Smooth muscle cell (in vitro differentiated cells): ENCODE results near the gene TEX26. TPM values are rescaled to one million over a fixed set of nuclear protein-coding genes. Genes with fewer than 3 reads are reported as not detected.

Experiments
- DNase-seq: peaks from one replicate; lab custom pipeline; 2025; ENCODE audit not compliant: unreplicated experiment; lab: John Stamatoyannopoulos, UW
- H2AFZ ChIP-seq: fragments of 200-600 bp; sonication (generic); 2 replicates; pipeline ENCODE4 v1.6.0; 2016; ENCODE audit warnings: antibody characterized with exemption, low read depth, mild to moderate bottlenecking
- H3F3A ChIP-seq: fragments of 200-600 bp; sonication (generic); 2 replicates; pipeline ENCODE4 v1.6.0; 2017; ENCODE audit warnings: antibody characterized with exemption, low read depth
- H3K27ac ChIP-seq: fragments of 200-600 bp; sonication (generic); 2 replicates; pipeline ENCODE4 v1.5.1; 2016; ENCODE audit warnings: low read depth, mild to moderate bottlenecking
- H3K27me3 ChIP-seq: fragments of 200-600 bp; sonication (generic); 2 replicates; pipeline ENCODE4 v1.6.1; 2016; ENCODE audit warnings: low read depth, mild to moderate bottlenecking
- H3K36me3 ChIP-seq: fragments of 200-600 bp; sonication (generic); 2 replicates; pipeline ENCODE4 v1.5.1; 2016; ENCODE audit warnings: low read depth
- H3K4me1 ChIP-seq: fragments of 200-600 bp; sonication (generic); 2 replicates; pipeline ENCODE4 v1.5.1; 2016; ENCODE audit warnings: low read depth
- H3K4me2 ChIP-seq: fragments of 200-600 bp; sonication (generic); 2 replicates; pipeline ENCODE4 v1.6.0; 2016; ENCODE audit warnings: mild to moderate bottlenecking
- H3K4me3 ChIP-seq: fragments of 200-600 bp; sonication (generic); 2 replicates; pipeline ENCODE4 v1.5.1; 2016; ENCODE audit warnings: mild to moderate bottlenecking
- H3K79me2 ChIP-seq: fragments of 200-600 bp; sonication (generic); 2 replicates; pipeline ENCODE4 v1.6.0; 2016; ENCODE audit warnings: low read depth, mild to moderate bottlenecking
- H3K9ac ChIP-seq: fragments of 200-600 bp; sonication (generic); 2 replicates; pipeline ENCODE4 v1.6.0; 2016; ENCODE audit warnings: low read depth
- H3K9me3 ChIP-seq: fragments of 200-600 bp; sonication (generic); replicated peaks from 2 replicates; pipeline ENCODE4 v1.5.1; 2016; ENCODE audit warnings: low read depth
- H4K20me1 ChIP-seq: fragments of 200-600 bp; sonication (generic); 2 replicates; pipeline ENCODE4 v1.6.0; 2016; ENCODE audit warnings: low read depth
- WGBS: methylation state at CpG from one replicate; pipeline ENCODE4 v1.1.7; 2016; ENCODE audit warnings: low lambda C conversion rate; 5-methylcytosine and 5-hydroxymethylcytosine counted together
- polyA plus RNA-seq: library from polyadenylated mRNA; unstranded; fragments of >200 nt; fragmentation: Nextera tagmentation; extraction: Ambion mirVana; gene quantifications from 2 replicates; pipeline ENCODE4 v1.2.1, GENCODE V29; 2016
- total RNA-seq: library from RNA; depleted of rRNA; stranded (reverse); fragments of >200 nt; gene quantifications from 2 replicates; pipeline ENCODE4 v1.2.3, GENCODE V29; 2014
- TF ChIP-seq, protein P1 (sequence below): fragments of 200-600 bp; sonication (generic); IDR thresholded peaks from 2 replicates; pipeline ENCODE4 v1.5.1; 2017; ENCODE audit warnings: borderline replicate concordance, mild to moderate bottlenecking, antibody characterized with exemption; ENCODE audit not compliant: insufficient read depth, poor library complexity, severe bottlenecking

The TEX26 gene
- total and polyA plus RNA-seq, 2 experiments from 2014 or later, result 0.42 to 0.58 TPM

DNA sequence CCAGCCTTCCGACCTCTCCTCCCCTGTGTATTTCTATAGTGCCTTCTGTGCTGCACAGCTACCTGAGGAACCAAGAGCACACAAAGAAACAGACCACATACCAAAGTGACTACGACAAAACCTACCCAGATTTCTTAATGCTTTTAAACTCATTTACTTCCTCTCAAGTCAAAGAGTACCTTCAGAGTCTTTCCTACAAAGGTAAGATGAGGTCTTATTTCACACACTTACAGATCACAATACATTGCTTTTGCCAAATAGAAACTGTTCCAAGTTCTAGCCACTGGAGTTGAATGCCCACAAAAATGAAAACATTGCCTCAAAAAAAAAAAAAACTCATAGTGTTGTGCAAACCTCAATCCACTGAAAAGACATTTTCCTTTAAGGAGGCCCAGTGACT is 36.4 kb downstream of the TEX26 start:
- 52% methylated on average over 2 of the region's 2 CpGs for WGBS
- no peaks in the 10 kb centered on the region for H3K27me3 ChIP-seq
- no peaks in the 10 kb centered on the region for H3K9me3 ChIP-seq
- H2AFZ ChIP-seq, result peak overlapping the region; percentile 57
- TF ChIP-seq, protein P1, sequence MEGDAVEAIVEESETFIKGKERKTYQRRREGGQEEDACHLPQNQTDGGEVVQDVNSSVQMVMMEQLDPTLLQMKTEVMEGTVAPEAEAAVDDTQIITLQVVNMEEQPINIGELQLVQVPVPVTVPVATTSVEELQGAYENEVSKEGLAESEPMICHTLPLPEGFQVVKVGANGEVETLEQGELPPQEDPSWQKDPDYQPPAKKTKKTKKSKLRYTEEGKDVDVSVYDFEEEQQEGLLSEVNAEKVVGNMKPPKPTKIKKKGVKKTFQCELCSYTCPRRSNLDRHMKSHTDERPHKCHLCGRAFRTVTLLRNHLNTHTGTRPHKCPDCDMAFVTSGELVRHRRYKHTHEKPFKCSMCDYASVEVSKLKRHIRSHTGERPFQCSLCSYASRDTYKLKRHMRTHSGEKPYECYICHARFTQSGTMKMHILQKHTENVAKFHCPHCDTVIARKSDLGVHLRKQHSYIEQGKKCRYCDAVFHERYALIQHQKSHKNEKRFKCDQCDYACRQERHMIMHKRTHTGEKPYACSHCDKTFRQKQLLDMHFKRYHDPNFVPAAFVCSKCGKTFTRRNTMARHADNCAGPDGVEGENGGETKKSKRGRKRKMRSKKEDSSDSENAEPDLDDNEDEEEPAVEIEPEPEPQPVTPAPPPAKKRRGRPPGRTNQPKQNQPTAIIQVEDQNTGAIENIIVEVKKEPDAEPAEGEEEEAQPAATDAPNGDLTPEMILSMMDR, result no peak
- H3K4me3 ChIP-seq, result no peak overlapping the region
- no peaks in the 10 kb centered on the region for H3F3A ChIP-seq
- peaks cover 4% of the 10 kb centered on the region for H3K4me1 ChIP-seq
- no peaks in the 10 kb centered on the region for H3K36me3 ChIP-seq
- H3K27ac ChIP-seq, result peak overlapping the region; percentile 48
- no peaks in the 10 kb centered on the region for H4K20me1 ChIP-seq
- H3K79me2 ChIP-seq, result no peaks in the 10 kb centered on the region
- H3K9ac ChIP-seq, result no peak overlapping the region
- peak overlapping the region; percentile 24 for H3K4me2 ChIP-seq
- DNase-seq, result no peak

- Histone ChIP-seq H3K4me3 (no peak overlapping the region), H3K79me2 (no peaks in the 10 kb centered on the region), H4K20me1 (no peaks in the 10 kb centered on the region), H3K4me1 (peaks cover 4% of the 10 kb centered on the region), H3K9ac (peak overlapping the region; percentile 11), H3K36me3 (no peaks in the 10 kb centered on the region), H3F3A (no peaks in the 10 kb centered on the region), H3K4me2 (peak overlapping the region; percentile 38), H3K9me3 (no peaks in the 10 kb centered on the region), H3K27ac (peak overlapping the region; percentile 70), H3K27me3 (no peaks in the 10 kb centered on the region), H2AFZ (no peak overlapping the region)
- TF ChIP-seq, protein P1, result no peak
- no peak for DNase-seq
- 34% methylated on average over 2 of the region's 2 CpGs for WGBS
Observed at GRCh38 chr13:30971575-30971974, 39.1 kb downstream of the TEX26 start.

GRCh38 chr13:30972888-30973377 is 40.5 kb downstream of the TEX26 start:
- no peaks in the 10 kb centered on the region for H3K36me3 ChIP-seq
- DNase-seq, result no peak
- H3K79me2 ChIP-seq, result no peaks in the 10 kb centered on the region
- no peaks in the 10 kb centered on the region for H3F3A ChIP-seq
- H3K4me1 ChIP-seq, result peaks cover 4% of the 10 kb centered on the region
- peak overlapping the region; percentile 26 for H3K4me2 ChIP-seq
- H3K9ac ChIP-seq, result no peak overlapping the region
- TF ChIP-seq, protein P1, result no peak
- peak overlapping the region; percentile 70 for H3K27ac ChIP-seq
- no peaks in the 10 kb centered on the region for H3K27me3 ChIP-seq
- no peak overlapping the region for H2AFZ ChIP-seq
- WGBS, result 8% methylated on average over 1 of the region's 1 CpG
- H4K20me1 ChIP-seq, result no peaks in the 10 kb centered on the region
- no peak overlapping the region for H3K4me3 ChIP-seq
- no peaks in the 10 kb centered on the region for H3K9me3 ChIP-seq

- Histone ChIP-seq H3K27ac (no peak overlapping the region), H3K4me3 (no peak overlapping the region), H3K9me3 (no peaks in the 10 kb centered on the region), H3K9ac (no peak overlapping the region), H3F3A (peaks cover 4% of the 10 kb centered on the region), H3K4me2 (no peak overlapping the region), H3K79me2 (no peaks in the 10 kb centered on the region), H3K36me3 (no peaks in the 10 kb centered on the region), H4K20me1 (no peaks in the 10 kb centered on the region), H2AFZ (peak overlapping the region; percentile 26), H3K27me3 (no peaks in the 10 kb centered on the region), H3K4me1 (peaks cover 1% of the 10 kb centered on the region)
- 27% methylated on average over 2 of the region's 2 CpGs for WGBS
- TF ChIP-seq, protein P1, result no peak
- DNase-seq, result no peak
Observed at GRCh38 chr13:30974350-30974749, 41.9 kb downstream of the TEX26 start.
